HCT116 (cell line): ENCODE measurements around the gene IL1RN. TPM values are rescaled to one million over a fixed set of nuclear protein-coding genes. Genes with fewer than 3 reads are reported as not detected.

ENCODE experiments used
- ELF1 ChIP-seq: IDR thresholded peaks from 2 replicates; pipeline ENCODE4 v1.6.1; 2012; ENCODE audit warnings: low read depth, borderline replicate concordance
- REST ChIP-seq: IDR thresholded peaks from 2 replicates; pipeline ENCODE4 v1.6.1; 2012; ENCODE audit warnings: low read depth
- TCF7L2 ChIP-seq: IDR thresholded peaks from 2 replicates; pipeline ENCODE4 v1.7.0; 2011; ENCODE audit warnings: borderline replicate concordance, inconsistent platforms; ENCODE audit not compliant: insufficient read depth, insufficient read length; ENCODE audit errors: extremely low read depth
- total RNA-seq: library from RNA; stranded (reverse); gene quantifications from one replicate; pipeline ENCODE4 v1.2.1, GENCODE V29; 2021; ENCODE audit not compliant: unreplicated experiment

Gene IL1RN
- total RNA-seq, 1 experiment from 2014 or later: 0.25 TPM

GRCh38 chr2:113183264-113183663, 55.9 kb downstream of the IL1RN start (continued):
- TF ChIP-seq REST (no peak), ELF1 (no peak), TCF7L2 (no peak)

Other genes starting within 250 kb of the IL1RN start
- not detected for gene IL37, start 216.4 kb upstream of the IL1RN start, total RNA-seq
- gene IL36G, start 149.6 kb upstream of the IL1RN start, total RNA-seq: not detected
- not detected for gene IL36A, start 122.1 kb upstream of the IL1RN start, total RNA-seq
- not detected for gene IL36B, start 74.7 kb upstream of the IL1RN start, total RNA-seq
- gene IL36RN, start 68.4 kb upstream of the IL1RN start, total RNA-seq: not detected
- not detected for gene IL1F10, start 59.6 kb upstream of the IL1RN start, total RNA-seq
- 12.6 TPM for gene PSD4, start 46.4 kb downstream of the IL1RN start, total RNA-seq
- gene PAX8, start 151.3 kb downstream of the IL1RN start, total RNA-seq: 4.4 TPM